Activated T-helper 1 cell treated with anti-CD3 and anti-CD28 coated beads, Interleukin-12 subunit alpha, Interleukin-12 subunit beta, Interleukin-2, Interleukin-4 antibody, amounts not matched to agents 30 ng/mL and 10 ng/mL and 1 ng/mL, durations not matched to agents 14 hours and 24 hours and 36 hours (primary cell): Measurements from ENCODE around the gene ALS2CL. TPM values are rescaled to one million over a fixed set of nuclear protein-coding genes. Genes with fewer than 3 reads are reported as not detected.

Experiments used
- DNase-seq: peaks from one replicate; pipeline ENCODE4 v3.0.0; 2021; ENCODE audit warnings: low spot score
- H3K27ac Mint-ChIP-seq: one replicate; pipeline ENCODE4 v1.8.0; 2021; ENCODE audit warnings: mild to moderate bottlenecking, mixed read lengths
- H3K27me3 Mint-ChIP-seq: one replicate; pipeline ENCODE4 v1.8.0; 2022; ENCODE audit warnings: mild to moderate bottlenecking, moderate library complexity, mixed read lengths; ENCODE audit not compliant: insufficient read depth
- H3K36me3 Mint-ChIP-seq: one replicate; pipeline ENCODE4 v1.8.0; 2021; ENCODE audit warnings: low read depth, mixed read lengths
- H3K4me1 Mint-ChIP-seq: one replicate; pipeline ENCODE4 v1.8.0; 2021; ENCODE audit warnings: low read depth, mixed read lengths
- H3K4me3 Mint-ChIP-seq: one replicate; pipeline ENCODE4 v1.8.0; 2021; ENCODE audit warnings: mild to moderate bottlenecking, moderate library complexity, mixed read lengths
- H3K9me3 Mint-ChIP-seq: one replicate; pipeline ENCODE4 v1.8.0; 2021; ENCODE audit warnings: mixed read lengths
- intact Hi-C: fragments of 100-400 bp; cut with micrococcal nuclease; formaldehyde crosslinking; loops from one replicate; pipeline ENCODE4 v1.15.1; 2024
- total RNA-seq: library from RNA; stranded (reverse); gene quantifications from 2 replicates; pipeline ENCODE4 v1.2.3, GENCODE V29; 2022

Gene ALS2CL
- total RNA-seq, 1 donor from 2014 or later: 0.10 TPM

GRCh38 chr3:46629551-46630517 lies 63.6 kb downstream of the ALS2CL start:
- intact Hi-C loops: loop anchor here (1.0 to 2.0 kb wide), 2 partner anchors 63 to 142 kb away; partner anchors contain the start of gene ALS2CL
- no peaks in the 10 kb centered on the region for H3K36me3 Mint-ChIP-seq
- H3K27ac Mint-ChIP-seq: peak overlapping the region; percentile 40
- peaks cover 7% of the 10 kb centered on the region for H3K27me3 Mint-ChIP-seq
- peak; percentile 68 for DNase-seq
- H3K4me3 Mint-ChIP-seq: peak overlapping the region; percentile 58
- no peaks in the 10 kb centered on the region for H3K9me3 Mint-ChIP-seq
- H3K4me1 Mint-ChIP-seq: peaks cover 21% of the 10 kb centered on the region

GRCh38 chr3:46628901-46629369 lies 64.5 kb downstream of the ALS2CL start:
- H3K4me3 Mint-ChIP-seq: peak overlapping the region; percentile 58
- no peak overlapping the region for H3K27ac Mint-ChIP-seq

GRCh38 chr3:46627078-46627477 lies 66.4 kb downstream of the ALS2CL start:
- Mint-ChIP-seq H3K27me3 (peaks cover 7% of the 10 kb centered on the region), H3K36me3 (no peaks in the 10 kb centered on the region), H3K4me1 (peaks cover 16% of the 10 kb centered on the region), H3K27ac (no peak overlapping the region), H3K9me3 (no peaks in the 10 kb centered on the region), H3K4me3 (no peak overlapping the region)
- DNase-seq: no peak
- intact Hi-C loops: no loop called here

More at GRCh38 chr3:46628901-46629369, 64.5 kb downstream of the ALS2CL start:
- no peak for DNase-seq
- Mint-ChIP-seq H3K27me3 (peaks cover 7% of the 10 kb centered on the region), H3K4me1 (peaks cover 16% of the 10 kb centered on the region), H3K36me3 (no peaks in the 10 kb centered on the region), H3K9me3 (no peaks in the 10 kb centered on the region)
- intact Hi-C loops: no loop called here

GRCh38 chr3:46626039-46626438 lies 67.4 kb downstream of the ALS2CL start:
- Mint-ChIP-seq H3K36me3 (no peaks in the 10 kb centered on the region), H3K4me3 (no peak overlapping the region), H3K27me3 (peaks cover 14% of the 10 kb centered on the region), H3K4me1 (peaks cover 16% of the 10 kb centered on the region), H3K9me3 (no peaks in the 10 kb centered on the region), H3K27ac (no peak overlapping the region)
- no peak for DNase-seq
- intact Hi-C loops: no loop called here

- no peaks in the 10 kb centered on the region for H3K9me3 Mint-ChIP-seq
- H3K4me3 Mint-ChIP-seq: no peak overlapping the region
- H3K36me3 Mint-ChIP-seq: no peaks in the 10 kb centered on the region
- DNase-seq: no peak
- H3K27me3 Mint-ChIP-seq: peaks cover 19% of the 10 kb centered on the region
- no peak overlapping the region for H3K27ac Mint-ChIP-seq
- H3K4me1 Mint-ChIP-seq: peaks cover 13% of the 10 kb centered on the region
- intact Hi-C loops: no loop called here
Measured at GRCh38 chr3:46624975-46625490, 68.4 kb downstream of the ALS2CL start.

- intact Hi-C loops: no loop called here
- no peak overlapping the region for H3K27ac Mint-ChIP-seq
- H3K9me3 Mint-ChIP-seq: no peaks in the 10 kb centered on the region
- H3K36me3 Mint-ChIP-seq: no peaks in the 10 kb centered on the region
- H3K27me3 Mint-ChIP-seq: peaks cover 21% of the 10 kb centered on the region
- peaks cover 8% of the 10 kb centered on the region for H3K4me1 Mint-ChIP-seq
- no peak for DNase-seq
- H3K4me3 Mint-ChIP-seq: no peak overlapping the region
Measured at GRCh38 chr3:46624533-46624932, 68.9 kb downstream of the ALS2CL start.

GRCh38 chr3:46619845-46620778 lies 73.4 kb downstream of the ALS2CL start:
- Mint-ChIP-seq H3K4me3 (no peak overlapping the region), H3K4me1 (no peaks in the 10 kb centered on the region), H3K27ac (no peak overlapping the region), H3K9me3 (no peaks in the 10 kb centered on the region), H3K36me3 (no peaks in the 10 kb centered on the region), H3K27me3 (peaks cover 33% of the 10 kb centered on the region)
- intact Hi-C loops: no loop called here
- DNase-seq: no peak

Other genes with a start within 250 kb of the ALS2CL start
- not detected in 2 replicates for gene LTF, start 228.8 kb downstream of the ALS2CL start, total RNA-seq
- not detected in 2 replicates for gene RTP3, start 195.7 kb downstream of the ALS2CL start, total RNA-seq
- not detected in 2 replicates for gene LRRC2, start 127.4 kb downstream of the ALS2CL start, total RNA-seq
- not detected in 2 replicates for gene FAM240A, start 81.2 kb downstream of the ALS2CL start, total RNA-seq
- gene TMIE, start 7.7 kb upstream of the ALS2CL start, total RNA-seq: 0.34 TPM in 1 of 2 replicates, not detected in the other
- not detected in 2 replicates for gene PRSS50, start 24.2 kb upstream of the ALS2CL start, total RNA-seq
- gene MYL3, start 169.8 kb upstream of the ALS2CL start, total RNA-seq: not detected in 2 replicates
- gene PTH1R, start 184.0 kb upstream of the ALS2CL start, total RNA-seq: not detected in 2 replicates